ENCODE results near the gene SNED1.

SNED1 gene

DNA sequence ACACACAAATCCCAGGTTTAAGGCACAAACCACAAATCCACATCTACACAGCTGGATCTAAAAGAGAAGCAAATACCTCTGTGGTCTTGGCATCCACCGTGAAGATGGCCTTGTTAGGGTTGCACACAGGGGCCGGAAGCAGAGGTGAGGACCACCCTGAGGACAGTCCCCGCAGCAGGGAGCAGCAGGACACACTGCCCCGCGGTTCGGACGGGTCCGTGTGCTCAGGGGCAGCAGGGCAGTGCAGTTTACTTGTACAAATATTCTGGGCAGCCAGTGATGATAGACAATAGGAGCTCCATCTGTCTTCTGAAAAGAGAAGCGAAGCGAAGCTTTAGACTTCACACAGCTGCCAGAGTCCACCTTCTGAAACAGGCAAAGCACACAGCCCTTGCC lies 142.0 kb downstream of the SNED1 start:
- no peak for DNase-seq (ENCODE audit: low read depth, low spot score)
- TF ChIP-seq, protein P1, sequence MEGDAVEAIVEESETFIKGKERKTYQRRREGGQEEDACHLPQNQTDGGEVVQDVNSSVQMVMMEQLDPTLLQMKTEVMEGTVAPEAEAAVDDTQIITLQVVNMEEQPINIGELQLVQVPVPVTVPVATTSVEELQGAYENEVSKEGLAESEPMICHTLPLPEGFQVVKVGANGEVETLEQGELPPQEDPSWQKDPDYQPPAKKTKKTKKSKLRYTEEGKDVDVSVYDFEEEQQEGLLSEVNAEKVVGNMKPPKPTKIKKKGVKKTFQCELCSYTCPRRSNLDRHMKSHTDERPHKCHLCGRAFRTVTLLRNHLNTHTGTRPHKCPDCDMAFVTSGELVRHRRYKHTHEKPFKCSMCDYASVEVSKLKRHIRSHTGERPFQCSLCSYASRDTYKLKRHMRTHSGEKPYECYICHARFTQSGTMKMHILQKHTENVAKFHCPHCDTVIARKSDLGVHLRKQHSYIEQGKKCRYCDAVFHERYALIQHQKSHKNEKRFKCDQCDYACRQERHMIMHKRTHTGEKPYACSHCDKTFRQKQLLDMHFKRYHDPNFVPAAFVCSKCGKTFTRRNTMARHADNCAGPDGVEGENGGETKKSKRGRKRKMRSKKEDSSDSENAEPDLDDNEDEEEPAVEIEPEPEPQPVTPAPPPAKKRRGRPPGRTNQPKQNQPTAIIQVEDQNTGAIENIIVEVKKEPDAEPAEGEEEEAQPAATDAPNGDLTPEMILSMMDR (IDR thresholded peaks at IDR 0.05; ENCODE audit: insufficient read depth, low read length, missing control alignments), result no peak
- no peak overlapping the region for H3K4me3 ChIP-seq (ENCODE audit: low read depth, low read length)
- POLR2A ChIA-PET, result no interaction called here
- CTCF ChIA-PET, result no interaction called here

DNA sequence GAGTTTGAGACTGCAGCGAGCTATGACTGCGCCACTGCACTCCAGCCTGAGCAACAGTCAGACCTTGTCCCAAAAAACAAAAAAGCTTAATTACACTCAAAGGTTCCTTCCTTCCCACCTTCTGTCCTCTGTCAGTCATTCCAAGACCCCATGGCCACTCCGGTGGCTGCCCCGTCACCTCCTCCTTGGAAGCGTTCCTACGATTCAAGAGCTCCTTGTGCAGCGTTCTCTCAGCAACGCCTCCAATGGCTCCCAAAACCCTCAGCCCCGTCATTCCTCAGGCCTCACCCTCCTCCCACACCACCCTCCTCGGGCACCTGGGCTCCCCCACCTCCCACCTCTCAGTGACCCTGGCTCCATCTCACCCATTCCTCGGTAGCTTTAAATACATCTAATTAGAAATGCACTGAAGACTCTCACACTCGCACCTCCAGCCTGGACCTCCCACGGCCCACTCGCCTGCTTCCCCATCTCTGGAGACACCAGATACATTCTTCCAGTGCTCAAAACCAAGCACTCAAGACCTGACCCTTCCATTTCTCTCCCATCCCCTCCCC lies 142.9 kb downstream of the SNED1 start:
- no peak overlapping the region for H3K4me3 ChIP-seq (ENCODE audit: low read depth, low read length)
- TF ChIP-seq, protein P1 (IDR thresholded peaks at IDR 0.05; ENCODE audit: insufficient read depth, low read length, missing control alignments), result no peak
- DNase-seq (ENCODE audit: low read depth, low spot score), result no peak
- ChIA-PET POLR2A (no interaction called here), CTCF (interaction anchor here (1.1 kb wide), 1 partner anchor 63 kb away, joined by 3 read pairs; no protein-coding TSS in a partner anchor)

DNA sequence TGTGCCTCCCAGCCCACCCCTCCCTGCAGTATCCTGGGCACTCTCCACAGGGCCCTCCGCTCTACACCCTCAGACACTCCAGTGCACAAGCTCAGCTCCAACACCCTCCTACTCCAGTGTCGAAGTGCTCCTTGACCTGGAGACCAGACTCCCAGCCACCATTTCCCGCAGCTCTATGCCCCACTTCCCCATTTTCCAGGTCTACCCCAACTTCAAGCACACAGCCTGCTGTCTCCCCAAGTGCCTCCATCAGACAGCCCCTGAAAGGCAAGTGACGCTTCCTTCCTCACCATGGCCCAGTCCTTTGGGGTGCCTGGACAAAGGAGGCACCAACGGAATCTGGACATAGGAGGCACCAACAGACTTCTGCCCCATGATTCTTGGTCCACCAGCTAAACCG lies 143.6 kb downstream of the SNED1 start:
- CTCF ChIA-PET, result interaction anchor here (1.1 kb wide), 1 partner anchor 64 kb away, joined by 3 read pairs; no protein-coding TSS in a partner anchor
- no peak overlapping the region for H3K4me3 ChIP-seq (ENCODE audit: low read depth, low read length)
- DNase-seq (ENCODE audit: low read depth, low spot score), result no peak
- TF ChIP-seq, protein P1 (IDR thresholded peaks at IDR 0.05; ENCODE audit: insufficient read depth, low read length, missing control alignments), result no peak
- POLR2A ChIA-PET, result no interaction called here

DNA sequence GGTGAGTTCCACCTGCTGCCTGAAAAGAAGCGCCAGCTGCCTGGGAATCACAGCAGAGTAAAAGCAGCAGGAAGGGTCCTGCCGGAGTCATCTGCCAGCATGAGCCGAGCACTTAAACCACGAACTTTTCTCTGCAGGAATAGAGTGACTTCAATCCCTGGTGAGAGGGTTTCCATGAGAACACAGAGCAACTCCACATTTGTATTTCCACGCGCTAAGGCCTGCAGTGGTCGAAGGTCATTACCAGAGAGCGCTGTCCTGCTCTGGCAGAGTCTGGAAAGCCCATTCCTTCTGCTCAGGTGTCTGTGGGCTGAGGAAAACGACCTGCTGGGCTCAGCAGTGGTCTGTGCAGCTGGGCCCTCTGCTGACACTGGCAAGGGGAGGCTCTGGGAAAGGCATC lies 144.2 kb downstream of the SNED1 start:
- POLR2A ChIA-PET, result no interaction called here
- CTCF ChIA-PET, result no interaction called here
- H3K4me3 ChIP-seq (ENCODE audit: low read depth, low read length), result no peak overlapping the region
- TF ChIP-seq, protein P1 (IDR thresholded peaks at IDR 0.05; ENCODE audit: insufficient read depth, low read length, missing control alignments), result no peak
- no peak for DNase-seq (ENCODE audit: low read depth, low spot score)
